ENCODE results near the gene TRPM3.

Gene TRPM3

DNA sequence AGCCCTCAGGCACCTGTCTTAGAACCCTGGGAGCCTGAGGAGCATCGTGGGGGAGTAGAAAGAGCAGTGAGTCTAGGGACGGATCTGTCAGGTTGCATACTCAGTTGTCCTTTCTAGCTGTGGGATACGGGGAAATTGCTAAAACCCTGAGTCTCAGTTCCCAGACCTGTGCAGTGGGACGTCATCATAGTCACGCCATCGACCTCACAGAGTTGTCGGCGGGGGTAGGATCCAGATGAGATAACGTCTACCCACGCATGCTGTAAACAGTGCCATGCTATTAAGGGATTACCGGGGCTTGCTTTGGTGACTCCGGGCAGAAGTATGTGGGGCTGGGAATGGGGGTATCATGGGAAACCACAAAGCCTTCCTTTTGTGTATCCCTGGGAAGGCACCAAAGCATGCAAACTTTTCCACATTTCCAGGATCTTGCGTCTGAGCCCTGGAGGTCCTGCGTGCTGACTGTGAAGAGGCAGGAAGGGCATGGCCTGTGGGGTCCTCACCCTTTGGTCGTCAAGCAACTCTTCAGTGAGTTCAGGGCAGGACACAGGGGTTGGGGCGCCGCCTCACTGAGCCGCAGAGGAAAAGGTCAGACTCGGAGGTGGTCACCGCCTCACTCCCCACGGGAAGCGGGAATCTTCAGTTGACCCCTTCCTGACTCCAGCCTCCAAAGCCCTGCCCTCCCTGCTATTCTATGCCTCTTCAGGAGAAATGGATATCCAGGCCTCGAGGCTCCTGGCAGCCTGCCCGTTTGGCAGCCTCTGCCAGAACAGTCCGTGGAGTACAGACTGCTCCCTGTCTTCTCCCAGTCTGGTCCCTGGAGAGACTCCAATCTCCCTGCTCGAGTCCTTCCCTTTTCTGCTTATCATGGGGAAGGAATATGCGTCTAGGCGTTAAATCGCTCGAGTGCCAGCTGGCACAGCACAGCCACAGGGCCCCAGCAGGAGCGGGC is 520.1 kb downstream of the TRPM3 start:
- ATAC-seq = no peak

- no peak for ATAC-seq
Measured at GRCh38 chr9:70600506-70600905, 520.9 kb downstream of the TRPM3 start.

DNA sequence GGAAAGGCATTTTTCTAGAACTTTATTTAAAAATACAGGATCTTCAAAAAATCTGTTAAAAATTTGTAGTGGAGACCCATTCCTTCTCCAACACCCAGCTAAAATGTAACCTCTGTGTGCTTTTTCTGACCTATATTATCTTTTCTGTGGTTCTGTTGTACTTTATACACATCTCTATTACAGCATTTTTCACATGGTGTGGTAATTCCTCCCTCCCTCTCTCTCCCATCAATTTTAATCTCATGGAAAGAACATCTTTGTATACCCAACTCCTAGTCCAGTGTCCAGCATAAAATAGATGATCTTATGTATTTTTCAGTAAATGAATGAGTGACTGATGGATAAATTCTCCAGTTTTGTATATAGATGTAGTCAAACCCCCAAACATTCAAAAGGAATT is 523.5 kb downstream of the TRPM3 start:
- no peak for ATAC-seq

- no peak for ATAC-seq
Measured at GRCh38 chr9:70595211-70595610, 526.2 kb downstream of the TRPM3 start.

GRCh38 chr9:70594386-70594944 is 527.0 kb downstream of the TRPM3 start:
- no peak for ATAC-seq

- ATAC-seq = no peak
Measured at GRCh38 chr9:70593241-70593640, 528.2 kb downstream of the TRPM3 start.

DNA sequence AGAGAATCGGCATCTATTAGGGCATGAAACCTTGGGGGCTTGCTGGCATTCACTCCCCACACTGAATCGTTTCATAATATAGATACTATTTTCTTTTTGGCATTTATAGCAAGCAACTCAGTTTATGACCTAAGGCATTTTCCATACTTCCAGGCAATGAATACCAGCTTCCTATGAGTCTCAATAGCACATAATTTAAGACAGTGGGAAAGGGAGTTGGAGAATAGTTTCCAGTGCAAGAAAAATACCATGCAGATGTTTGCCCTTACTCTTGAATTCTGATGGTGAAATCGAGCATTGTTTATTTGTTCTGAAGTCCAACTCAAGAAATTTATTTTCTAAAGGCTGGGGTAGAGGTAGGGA is 531.1 kb downstream of the TRPM3 start:
- ATAC-seq = no peak

DNA sequence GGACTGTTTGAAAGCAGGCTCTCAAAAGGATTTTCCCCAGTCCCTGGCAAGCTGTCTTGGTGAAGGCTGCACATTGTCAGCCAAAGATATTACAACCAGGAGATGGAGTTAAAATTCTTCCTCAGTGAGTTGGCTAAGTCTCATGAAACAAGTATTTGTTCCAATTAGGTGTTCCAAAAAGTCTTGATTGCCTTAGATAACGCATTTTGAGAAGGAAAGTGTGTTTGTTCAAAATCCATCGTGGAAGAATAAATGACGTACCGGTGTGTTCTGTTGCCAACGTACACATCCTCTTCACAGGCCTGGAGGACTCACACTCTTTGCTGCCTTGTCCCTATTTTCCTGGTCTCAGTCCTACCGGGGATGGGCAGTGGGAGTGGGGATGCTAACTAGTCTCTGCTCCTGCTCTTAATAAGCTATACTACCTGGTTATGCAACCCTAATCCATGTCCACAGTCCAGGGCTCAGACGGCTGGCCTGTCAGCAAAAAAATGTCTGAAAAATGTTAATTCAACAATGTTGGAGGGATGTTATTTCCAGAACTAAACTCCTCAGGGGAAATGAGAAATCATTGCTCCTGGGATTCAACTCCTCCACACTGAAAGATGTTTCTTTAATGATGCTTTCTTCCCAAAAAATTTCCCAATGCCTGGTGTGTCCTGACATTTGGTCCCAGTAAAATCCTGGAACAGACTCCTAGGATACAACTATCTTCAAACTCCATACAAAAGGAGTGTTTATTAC is 531.7 kb downstream of the TRPM3 start:
- no peak for ATAC-seq

GRCh38 chr9:70588999-70589398 is 532.4 kb downstream of the TRPM3 start:
- ATAC-seq = no peak

DNA sequence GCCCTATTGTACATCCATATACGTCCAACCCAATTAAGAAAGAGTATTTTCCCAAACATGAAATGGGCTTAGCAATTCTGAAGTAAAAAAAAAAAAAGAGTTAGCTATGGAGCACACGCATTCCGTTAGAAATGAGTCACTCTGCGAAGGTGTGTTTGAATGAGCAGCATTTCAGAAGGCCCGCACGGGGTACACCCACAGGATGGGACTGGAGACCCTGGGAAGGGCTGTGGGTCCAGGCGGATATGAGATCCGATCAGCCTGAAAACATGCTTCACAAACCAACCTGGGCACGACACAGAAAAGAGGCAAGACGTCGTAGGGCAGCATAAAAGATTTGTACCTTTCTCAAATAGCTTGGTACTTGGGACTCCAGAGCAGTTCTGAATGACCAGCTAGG is 533.0 kb downstream of the TRPM3 start:
- ATAC-seq = no peak

DNA sequence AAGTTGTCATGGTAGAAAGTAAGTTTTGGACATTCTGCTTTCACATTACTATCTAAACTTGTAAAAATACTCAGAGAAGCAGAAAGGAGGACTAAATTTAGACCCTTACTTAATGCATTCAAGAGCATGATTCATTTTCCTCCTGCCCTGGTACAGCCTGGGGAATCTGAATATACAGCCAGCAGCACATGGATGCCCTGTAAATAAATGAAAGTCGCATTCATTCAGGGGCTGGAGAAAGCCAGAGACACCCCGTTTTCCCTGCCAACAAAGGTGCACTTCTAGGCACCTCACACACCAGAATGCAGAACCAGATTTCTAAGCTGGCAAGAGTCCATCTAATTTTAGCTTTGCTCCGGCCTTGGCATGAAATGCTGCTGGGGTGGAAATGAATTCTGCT is 534.2 kb downstream of the TRPM3 start:
- no peak for ATAC-seq

DNA sequence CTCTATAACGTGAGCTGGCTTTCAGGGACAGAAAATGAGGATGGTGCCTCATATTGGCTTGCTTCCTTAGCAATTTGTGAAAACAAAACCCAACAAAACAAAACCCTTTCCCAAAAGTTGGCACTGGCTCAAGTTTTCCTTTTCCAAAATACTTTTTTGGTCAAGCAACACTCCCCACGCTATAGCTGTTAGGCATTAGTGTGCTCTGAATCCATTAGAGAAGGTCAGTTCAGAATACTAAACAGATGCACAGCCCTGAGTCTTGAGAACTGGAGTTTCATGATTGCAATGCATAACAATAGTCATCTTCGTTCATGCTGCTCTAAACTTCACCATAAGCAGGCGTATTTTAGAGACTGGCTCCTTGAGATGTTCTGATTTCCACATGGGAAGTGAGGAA is 534.9 kb downstream of the TRPM3 start:
- no peak for ATAC-seq

DNA sequence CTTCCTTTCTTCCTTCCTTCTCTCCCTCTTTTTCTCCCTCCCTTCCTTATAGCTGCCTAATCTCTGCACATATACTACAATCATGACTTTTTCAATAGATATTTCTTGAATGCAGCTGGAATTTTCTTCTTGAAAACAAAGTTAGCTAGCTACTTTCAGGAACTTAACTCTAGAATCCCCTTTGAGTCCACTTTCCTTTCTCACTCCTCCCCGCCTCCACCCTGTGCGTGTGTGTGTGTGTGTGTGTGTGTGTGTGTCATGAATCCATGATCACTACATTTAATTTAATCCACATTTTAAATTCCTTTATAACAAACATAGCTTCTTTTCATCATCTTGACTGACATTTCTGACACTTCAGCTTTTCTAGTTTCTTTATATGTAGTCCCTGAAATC is 539.5 kb downstream of the TRPM3 start:
- no peak for ATAC-seq

DNA sequence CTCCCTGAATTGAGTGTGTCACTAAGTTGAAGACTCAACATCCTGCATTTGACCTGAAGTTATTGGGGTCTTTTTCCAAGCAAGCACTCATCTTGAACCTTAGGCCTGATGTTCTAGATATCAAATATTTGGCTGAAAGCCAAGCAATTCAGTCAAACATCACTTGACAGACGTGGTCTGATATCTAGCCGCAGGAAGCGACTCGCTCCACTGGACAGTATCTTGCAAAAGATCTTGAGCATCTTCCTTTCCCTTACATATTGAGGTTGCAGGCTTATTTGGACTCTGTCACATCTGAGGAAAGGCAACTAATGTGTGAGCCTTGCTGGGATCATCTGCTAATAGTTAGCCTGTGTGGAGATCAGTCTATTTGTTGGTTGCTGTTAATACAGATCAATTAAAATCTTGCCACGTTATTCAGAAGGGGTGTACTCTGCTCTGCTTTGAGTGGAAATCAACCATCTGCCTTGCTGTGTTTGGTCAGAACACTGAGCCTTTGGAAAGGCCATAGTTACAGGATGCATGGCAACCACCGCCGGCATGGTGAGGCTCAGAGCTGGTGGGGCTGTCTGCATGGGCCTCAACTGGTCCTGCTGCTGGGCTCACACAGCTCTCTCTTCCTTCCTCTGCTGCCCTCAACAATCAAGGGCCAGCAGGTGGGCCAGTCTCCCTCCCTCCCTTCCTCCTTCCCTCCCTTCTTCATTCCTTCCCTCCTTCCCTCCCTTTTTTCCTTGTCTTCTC is 540.0 kb downstream of the TRPM3 start:
- no peak for ATAC-seq

GRCh38 chr9:70580606-70581195 is 540.7 kb downstream of the TRPM3 start:
- ATAC-seq = no peak

- ATAC-seq = no peak
Measured at GRCh38 chr9:70579686-70580085, 541.7 kb downstream of the TRPM3 start.

DNA sequence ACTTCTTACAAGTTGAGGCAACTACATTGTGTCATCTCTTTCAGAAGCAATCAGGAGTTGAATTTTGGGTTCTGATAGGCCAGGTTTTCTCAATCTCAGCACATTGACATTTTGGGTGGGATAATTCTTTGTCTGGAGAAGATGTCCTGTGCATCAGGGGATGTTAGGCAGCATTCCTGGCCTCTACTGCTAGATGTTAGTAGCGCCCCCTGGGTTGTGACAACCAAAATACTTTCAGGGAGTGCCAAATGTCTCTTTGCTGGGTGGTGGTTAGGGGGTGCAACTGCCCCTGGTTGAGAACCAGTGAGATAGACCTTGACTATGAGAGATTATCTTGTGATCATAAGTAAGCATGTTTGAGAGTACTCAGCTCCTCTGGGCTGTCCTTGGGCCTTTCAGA is 542.7 kb downstream of the TRPM3 start:
- no peak for ATAC-seq

DNA sequence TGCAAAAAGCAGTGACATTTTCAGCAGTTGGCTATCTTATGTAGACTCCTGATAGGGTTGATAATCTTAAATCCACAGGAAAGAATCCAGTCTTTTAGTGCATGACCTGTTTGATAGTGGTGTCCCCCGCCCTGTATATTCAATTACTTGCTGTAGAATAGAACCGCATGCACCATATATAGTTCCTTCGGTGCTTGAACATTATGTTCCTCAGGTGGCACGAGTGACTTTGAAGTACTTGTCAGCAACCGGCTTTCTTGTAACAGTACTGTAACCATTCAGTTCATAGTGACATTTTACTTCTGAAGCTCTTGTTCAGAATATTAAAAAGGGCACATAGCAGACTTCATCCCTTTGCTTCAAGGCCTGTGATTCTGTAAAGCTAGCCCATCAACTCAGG is 543.8 kb downstream of the TRPM3 start:
- no peak for ATAC-seq

DNA sequence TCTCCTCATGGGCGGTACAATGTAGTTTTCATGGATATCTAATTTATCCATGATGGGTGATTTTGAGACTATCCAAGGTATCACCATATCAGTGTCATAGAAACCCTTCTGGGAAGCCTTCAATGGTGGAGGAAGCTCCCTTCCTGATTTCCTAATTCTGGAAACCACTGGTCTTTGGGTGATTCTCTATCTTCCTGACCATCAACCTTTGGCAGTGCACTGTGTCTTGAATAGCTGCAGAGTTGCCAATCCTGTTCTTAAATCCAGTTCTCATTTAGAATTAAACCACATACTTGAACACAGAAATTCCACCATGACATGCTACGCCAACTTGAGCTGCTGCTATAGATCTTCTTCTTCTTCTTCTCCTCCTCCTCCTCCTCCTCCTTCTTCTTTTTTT is 545.3 kb downstream of the TRPM3 start:
- ATAC-seq = no peak

DNA sequence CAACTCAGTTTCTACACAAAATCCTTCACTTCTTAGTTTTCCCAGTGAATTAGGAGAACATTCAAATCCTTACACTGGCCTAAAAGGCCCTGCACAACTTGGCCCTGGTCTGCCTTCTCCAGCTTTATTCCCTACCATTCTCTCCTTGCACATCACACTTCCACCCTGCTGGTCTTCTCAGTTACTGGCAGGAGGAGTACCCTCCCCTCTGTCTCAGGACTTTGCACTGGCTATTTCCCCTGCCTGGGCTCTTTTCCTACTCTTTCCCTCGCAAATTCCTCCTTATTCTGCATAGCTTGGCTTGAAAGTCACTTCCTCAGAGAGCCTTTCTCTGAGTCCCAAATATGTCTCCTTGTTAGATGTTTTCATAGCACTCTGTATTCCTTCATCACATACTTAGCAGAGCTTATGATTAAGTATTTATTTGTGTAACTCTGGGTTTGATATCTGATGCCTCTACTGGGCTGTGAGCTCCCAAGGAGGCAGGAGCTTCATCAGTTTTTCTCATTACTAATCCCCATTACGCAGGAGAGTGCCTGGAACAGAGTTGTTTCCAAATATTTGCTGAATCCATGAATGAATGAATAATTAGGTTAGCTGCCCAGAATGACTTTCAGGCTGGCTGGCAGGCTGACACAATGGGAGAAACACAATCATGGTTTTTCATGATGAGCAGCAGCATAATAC is 547.1 kb downstream of the TRPM3 start:
- no peak for ATAC-seq

DNA sequence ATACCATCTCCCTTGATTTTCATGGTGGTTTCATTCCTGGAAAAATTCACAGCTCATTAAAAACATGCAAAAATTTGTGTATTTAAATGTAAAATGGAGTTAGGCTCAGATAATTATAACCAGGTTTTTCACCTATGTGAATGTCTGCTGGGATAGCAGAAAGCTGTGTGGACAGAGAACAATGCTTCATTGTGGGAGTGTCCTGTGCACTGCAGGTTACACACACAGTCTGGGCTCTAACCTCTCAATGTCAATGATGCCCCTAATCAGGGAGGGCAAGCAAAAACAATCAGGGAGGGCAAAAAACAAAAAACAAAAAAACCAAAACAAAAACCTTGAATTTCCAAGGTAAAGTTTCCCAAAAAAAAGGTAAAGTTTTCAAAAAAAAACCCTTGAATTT is 548.1 kb downstream of the TRPM3 start:
- no peak for ATAC-seq

- no peak for ATAC-seq
Measured at GRCh38 chr9:70571258-70571657, 550.2 kb downstream of the TRPM3 start.
